ENCODE measurements around the gene FREM1.
"Not testable (repeated sequence)": the region's sequence is repeated elsewhere in the genome, so short reads cannot be mapped to it uniquely, and the experiment has no call there.

The FREM1 gene

GRCh38 chr9:14935106-14935751, 25.0 kb upstream of the FREM1 start:
- Histone ChIP-seq H3K27me3 (ENCODE audit: control insufficient read depth in 1 of 2, insufficient read depth in 2 of 2, low read length in 2 of 2) (no peaks in the 10 kb centered on the region), H3K9ac (ENCODE audit: low read length in 2 of 2) (no peak overlapping the region), H3K4me1 (ENCODE audit: control insufficient read depth, insufficient read depth, low read length) (no peaks in the 10 kb centered on the region), H3K4me3 (ENCODE audit: low read length in 2 of 2) (no peak overlapping the region), H3K9me3 (ENCODE audit: control insufficient read depth in 2 of 2, low read length in 2 of 2) (no peaks in the 10 kb centered on the region), H3K27ac (ENCODE audit: low read length) (no peak overlapping the region), H3K36me3 (ENCODE audit: control insufficient read depth in 2 of 2, insufficient read depth in 2 of 2, low read length in 2 of 2) (no peaks in the 10 kb centered on the region)

GRCh38 chr9:14932641-14933040, 22.4 kb upstream of the FREM1 start:
- Histone ChIP-seq H3K27me3 (ENCODE audit: control insufficient read depth in 1 of 2, insufficient read depth in 2 of 2, low read length in 2 of 2) (no peaks in the 10 kb centered on the region), H3K36me3 (ENCODE audit: control insufficient read depth in 2 of 2, insufficient read depth in 2 of 2, low read length in 2 of 2) (no peaks in the 10 kb centered on the region), H3K27ac (ENCODE audit: low read length) (no peak overlapping the region), H3K9ac (ENCODE audit: low read length in 2 of 2) (no peak overlapping the region), H3K4me1 (ENCODE audit: control insufficient read depth, insufficient read depth, low read length) (no peaks in the 10 kb centered on the region), H3K9me3 (ENCODE audit: control insufficient read depth in 2 of 2, low read length in 2 of 2) (no peaks in the 10 kb centered on the region), H3K4me3 (ENCODE audit: low read length in 2 of 2) (no peak overlapping the region)

- H3K27me3 ChIP-seq (ENCODE audit: control insufficient read depth in 1 of 2, insufficient read depth in 2 of 2, low read length in 2 of 2), result no peaks in the 10 kb centered on the region
- no peaks in the 10 kb centered on the region for H3K9me3 ChIP-seq (ENCODE audit: control insufficient read depth in 2 of 2, low read length in 2 of 2)
- H3K4me3 ChIP-seq (ENCODE audit: low read length in 2 of 2), result no peak overlapping the region
- H3K27ac ChIP-seq (ENCODE audit: low read length), result no peak overlapping the region
- no peaks in the 10 kb centered on the region for H3K4me1 ChIP-seq (ENCODE audit: control insufficient read depth, insufficient read depth, low read length)
- no peaks in the 10 kb centered on the region for H3K36me3 ChIP-seq (ENCODE audit: control insufficient read depth in 2 of 2, insufficient read depth in 2 of 2, low read length in 2 of 2)
- H3K9ac ChIP-seq (ENCODE audit: low read length in 2 of 2), result no peak overlapping the region
These were observed 22.0 kb upstream of the FREM1 start for GRCh38 chr9:14932231-14932630.

- Histone ChIP-seq H3K9me3 (ENCODE audit: control insufficient read depth in 2 of 2, low read length in 2 of 2) (no peaks in the 10 kb centered on the region), H3K27ac (ENCODE audit: low read length) (no peak overlapping the region), H3K27me3 (ENCODE audit: control insufficient read depth in 1 of 2, insufficient read depth in 2 of 2, low read length in 2 of 2) (no peaks in the 10 kb centered on the region), H3K36me3 (ENCODE audit: control insufficient read depth in 2 of 2, insufficient read depth in 2 of 2, low read length in 2 of 2) (no peaks in the 10 kb centered on the region), H3K9ac (ENCODE audit: low read length in 2 of 2) (no peak overlapping the region), H3K4me3 (ENCODE audit: low read length in 2 of 2) (no peak overlapping the region), H3K4me1 (ENCODE audit: control insufficient read depth, insufficient read depth, low read length) (no peaks in the 10 kb centered on the region)
These were observed 16.9 kb upstream of the FREM1 start for GRCh38 chr9:14926941-14927624.

GRCh38 chr9:14924230-14925219, 14.3 kb upstream of the FREM1 start:
- peak overlapping the region in 1 of 2 donors; percentile 16 for H3K4me3 ChIP-seq (ENCODE audit: low read length in 2 of 2)
- no peaks in the 10 kb centered on the region for H3K27me3 ChIP-seq (ENCODE audit: control insufficient read depth in 1 of 2, insufficient read depth in 2 of 2, low read length in 2 of 2)
- no peak overlapping the region for H3K9ac ChIP-seq (ENCODE audit: low read length in 2 of 2)
- no peaks in the 10 kb centered on the region for H3K36me3 ChIP-seq (ENCODE audit: control insufficient read depth in 2 of 2, insufficient read depth in 2 of 2, low read length in 2 of 2)
- no peak overlapping the region for H3K27ac ChIP-seq (ENCODE audit: low read length)
- no peaks in the 10 kb centered on the region for H3K4me1 ChIP-seq (ENCODE audit: control insufficient read depth, insufficient read depth, low read length)
- H3K9me3 ChIP-seq (ENCODE audit: control insufficient read depth in 2 of 2, low read length in 2 of 2), result no peaks in the 10 kb centered on the region

- Histone ChIP-seq H3K4me3 (ENCODE audit: low read length in 2 of 2) (no peak overlapping the region), H3K27me3 (ENCODE audit: control insufficient read depth in 1 of 2, insufficient read depth in 2 of 2, low read length in 2 of 2) (no peaks in the 10 kb centered on the region), H3K9me3 (ENCODE audit: control insufficient read depth in 2 of 2, low read length in 2 of 2) (no peaks in the 10 kb centered on the region), H3K36me3 (ENCODE audit: control insufficient read depth in 2 of 2, insufficient read depth in 2 of 2, low read length in 2 of 2) (no peaks in the 10 kb centered on the region), H3K9ac (ENCODE audit: low read length in 2 of 2) (no peak overlapping the region), H3K27ac (ENCODE audit: low read length) (no peak overlapping the region), H3K4me1 (ENCODE audit: control insufficient read depth, insufficient read depth, low read length) (no peaks in the 10 kb centered on the region)
These were observed 13.5 kb upstream of the FREM1 start for GRCh38 chr9:14923701-14924100.

GRCh38 chr9:14920805-14921204, 10.6 kb upstream of the FREM1 start:
- not testable (repeated sequence) for H3K4me3 ChIP-seq (ENCODE audit: low read length in 2 of 2); H3K4me1 ChIP-seq (ENCODE audit: control insufficient read depth, insufficient read depth, low read length); H3K36me3 ChIP-seq (ENCODE audit: control insufficient read depth in 2 of 2, insufficient read depth in 2 of 2, low read length in 2 of 2); H3K27me3 ChIP-seq (ENCODE audit: control insufficient read depth in 1 of 2, insufficient read depth in 2 of 2, low read length in 2 of 2); H3K9me3 ChIP-seq (ENCODE audit: control insufficient read depth in 2 of 2, low read length in 2 of 2); H3K9ac ChIP-seq (ENCODE audit: low read length in 2 of 2); H3K27ac ChIP-seq (ENCODE audit: low read length)

- peaks cover 3% of the 10 kb centered on the region for H3K4me1 ChIP-seq (ENCODE audit: control insufficient read depth, insufficient read depth, low read length)
- no peak overlapping the region for H3K27ac ChIP-seq (ENCODE audit: low read length)
- no peaks in the 10 kb centered on the region for H3K27me3 ChIP-seq (ENCODE audit: control insufficient read depth in 1 of 2, insufficient read depth in 2 of 2, low read length in 2 of 2)
- no peaks in the 10 kb centered on the region for H3K9me3 ChIP-seq (ENCODE audit: control insufficient read depth in 2 of 2, low read length in 2 of 2)
- no peaks in the 10 kb centered on the region for H3K36me3 ChIP-seq (ENCODE audit: control insufficient read depth in 2 of 2, insufficient read depth in 2 of 2, low read length in 2 of 2)
- H3K4me3 ChIP-seq (ENCODE audit: low read length in 2 of 2), result no peak overlapping the region
- no peak overlapping the region for H3K9ac ChIP-seq (ENCODE audit: low read length in 2 of 2)
These were observed 3.1 kb upstream of the FREM1 start for GRCh38 chr9:14913366-14913765.

GRCh38 chr9:14912859-14913258, 2.6 kb upstream of the FREM1 start:
- peaks cover 3% of the 10 kb centered on the region for H3K4me1 ChIP-seq (ENCODE audit: control insufficient read depth, insufficient read depth, low read length)
- no peaks in the 10 kb centered on the region for H3K36me3 ChIP-seq (ENCODE audit: control insufficient read depth in 2 of 2, insufficient read depth in 2 of 2, low read length in 2 of 2)
- H3K9ac ChIP-seq (ENCODE audit: low read length in 2 of 2), result no peak overlapping the region
- no peaks in the 10 kb centered on the region for H3K9me3 ChIP-seq (ENCODE audit: control insufficient read depth in 2 of 2, low read length in 2 of 2)
- no peak overlapping the region for H3K27ac ChIP-seq (ENCODE audit: low read length)
- no peaks in the 10 kb centered on the region for H3K27me3 ChIP-seq (ENCODE audit: control insufficient read depth in 1 of 2, insufficient read depth in 2 of 2, low read length in 2 of 2)
- H3K4me3 ChIP-seq (ENCODE audit: low read length in 2 of 2), result no peak overlapping the region

- H3K9ac ChIP-seq (ENCODE audit: low read length in 2 of 2), result no peak overlapping the region
- no peak overlapping the region for H3K27ac ChIP-seq (ENCODE audit: low read length)
- H3K4me1 ChIP-seq (ENCODE audit: control insufficient read depth, insufficient read depth, low read length), result peaks cover 3% of the 10 kb centered on the region
- no peaks in the 10 kb centered on the region for H3K27me3 ChIP-seq (ENCODE audit: control insufficient read depth in 1 of 2, insufficient read depth in 2 of 2, low read length in 2 of 2)
- H3K36me3 ChIP-seq (ENCODE audit: control insufficient read depth in 2 of 2, insufficient read depth in 2 of 2, low read length in 2 of 2), result no peaks in the 10 kb centered on the region
- H3K9me3 ChIP-seq (ENCODE audit: control insufficient read depth in 2 of 2, low read length in 2 of 2), result no peaks in the 10 kb centered on the region
- H3K4me3 ChIP-seq (ENCODE audit: low read length in 2 of 2), result no peak overlapping the region
These were observed 818 bp upstream of the FREM1 start for GRCh38 chr9:14911046-14911445.

Data from stomach smooth muscle (tissue), 2 donors.